Measurements from ENCODE around the gene RNF146.
A peak's percentile ranks its signal among the peaks of the same experiment; 100 is the strongest.

Gene RNF146

DNA sequence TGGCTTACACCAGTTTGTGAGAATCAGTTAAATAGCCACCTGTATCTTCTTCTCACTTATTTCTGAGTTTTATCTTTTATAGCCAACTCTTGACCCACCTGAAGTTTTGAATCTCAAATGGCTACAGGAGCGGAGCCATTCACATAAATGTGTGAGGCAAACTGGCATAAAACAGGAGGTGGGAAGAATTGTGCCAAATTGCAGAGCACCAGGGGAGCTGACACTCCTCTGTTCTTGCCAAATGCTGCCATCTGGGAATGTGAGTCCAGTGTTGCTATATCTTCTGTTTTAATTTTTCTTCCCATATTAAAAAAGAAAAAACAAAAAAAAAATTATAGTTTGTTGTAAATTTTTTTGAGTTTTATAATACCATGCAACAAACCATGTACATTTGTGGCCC, 17.0 kb upstream of the RNF146 start:
- no peak overlapping the region for H3K23ac ChIP-seq (ENCODE audit: low read length)
- no peak overlapping the region for H3K4ac ChIP-seq (ENCODE audit: low read depth, low read length)
- H2AK5ac ChIP-seq (ENCODE audit: low read length), result no peak overlapping the region
- no peak overlapping the region for H2BK120ac ChIP-seq (ENCODE audit: insufficient read depth, low read length, poor library complexity)
- no peak overlapping the region for H4K12ac ChIP-seq (ENCODE audit: low read depth, low read length)
- no peak overlapping the region for H3K4me3 ChIP-seq (ENCODE audit: low read depth, low read length)
- no peak overlapping the region for H2AFZ ChIP-seq (ENCODE audit: insufficient read depth, low read length, poor library complexity)
- no peak overlapping the region for H4K8ac ChIP-seq (ENCODE audit: low read depth, low read length)
- no peak overlapping the region for H3K14ac ChIP-seq (ENCODE audit: low read length)
- H3K79me2 ChIP-seq (ENCODE audit: control insufficient read depth, insufficient read depth, low read length, poor library complexity), result no peaks in the 10 kb centered on the region
- no peak for DNase-seq
- no peak overlapping the region for H4K91ac ChIP-seq (ENCODE audit: low read depth, low read length)
- H2BK12ac ChIP-seq (ENCODE audit: low read length), result no peak overlapping the region
- no peaks in the 10 kb centered on the region for H3K27me3 ChIP-seq (ENCODE audit: insufficient read depth, low read length)
- no peak overlapping the region for H3K9ac ChIP-seq (ENCODE audit: low read length)
- no peaks in the 10 kb centered on the region for H3K4me1 ChIP-seq (ENCODE audit: control insufficient read depth in 1 of 2, insufficient read depth in 2 of 2, low read length in 2 of 2)
- H3K18ac ChIP-seq (ENCODE audit: low read length), result no peak overlapping the region
- H3K4me2 ChIP-seq (ENCODE audit: low read length), result no peak overlapping the region
- no peaks in the 10 kb centered on the region for H3K9me3 ChIP-seq (ENCODE audit: insufficient read depth, low read depth, low read length)
- no peak overlapping the region for H2BK5ac ChIP-seq (ENCODE audit: low read depth, low read length, poor library complexity)
- H3K79me1 ChIP-seq (ENCODE audit: low read length), result no peaks in the 10 kb centered on the region
- no CpG with 5 or more reads among the region's 1 CpG for WGBS (ENCODE audit: extremely low coverage, insufficient coverage, insufficient read length)
- H3K27ac ChIP-seq (ENCODE audit: low read depth, low read length), result no peak overlapping the region
- no peaks in the 10 kb centered on the region for H3K36me3 ChIP-seq (ENCODE audit: control insufficient read depth in 1 of 2, insufficient read depth in 2 of 2, low read length in 2 of 2)

DNA sequence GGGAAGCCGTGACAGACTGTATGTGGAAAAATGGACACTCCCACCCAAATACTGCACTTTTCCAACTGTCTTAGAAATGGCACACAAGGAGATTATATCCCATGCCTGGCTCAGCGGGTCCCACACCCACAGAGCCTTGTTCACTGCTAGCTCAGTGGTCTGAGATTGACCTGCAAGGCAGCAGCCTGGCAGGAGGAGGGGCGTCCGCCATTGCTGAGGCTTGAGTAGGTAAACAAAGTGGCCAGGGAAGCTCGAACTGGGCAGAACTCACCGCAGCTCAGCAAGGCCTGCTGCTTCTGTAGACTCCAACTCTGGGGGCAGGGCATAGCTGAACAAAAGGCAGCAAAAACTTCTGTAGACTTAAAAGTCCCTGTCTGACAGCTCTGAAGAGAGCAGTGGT, 11.4 kb upstream of the RNF146 start:
- DNase-seq, result no peak
- no peaks in the 10 kb centered on the region for H3K79me1 ChIP-seq (ENCODE audit: low read length)
- H3K23ac ChIP-seq (ENCODE audit: low read length), result no peak overlapping the region
- no peak overlapping the region for H3K4me3 ChIP-seq (ENCODE audit: low read depth, low read length)
- H3K27me3 ChIP-seq (ENCODE audit: insufficient read depth, low read length), result no peaks in the 10 kb centered on the region
- H4K91ac ChIP-seq (ENCODE audit: low read depth, low read length), result no peak overlapping the region
- no CpG with 5 or more reads among the region's 6 CpGs for WGBS (ENCODE audit: extremely low coverage, insufficient coverage, insufficient read length)
- H3K18ac ChIP-seq (ENCODE audit: low read length), result no peak overlapping the region
- no peaks in the 10 kb centered on the region for H3K36me3 ChIP-seq (ENCODE audit: control insufficient read depth in 1 of 2, insufficient read depth in 2 of 2, low read length in 2 of 2)
- H2BK12ac ChIP-seq (ENCODE audit: low read length), result no peak overlapping the region
- no peak overlapping the region for H3K14ac ChIP-seq (ENCODE audit: low read length)
- H3K4me1 ChIP-seq (ENCODE audit: control insufficient read depth in 1 of 2, insufficient read depth in 2 of 2, low read length in 2 of 2), result no peaks in the 10 kb centered on the region
- no peak overlapping the region for H3K4ac ChIP-seq (ENCODE audit: low read depth, low read length)
- no peak overlapping the region for H3K27ac ChIP-seq (ENCODE audit: low read depth, low read length)
- no peak overlapping the region for H2AK5ac ChIP-seq (ENCODE audit: low read length)
- H3K9ac ChIP-seq (ENCODE audit: low read length), result no peak overlapping the region
- H2AFZ ChIP-seq (ENCODE audit: insufficient read depth, low read length, poor library complexity), result no peak overlapping the region
- no peak overlapping the region for H4K12ac ChIP-seq (ENCODE audit: low read depth, low read length)
- no peak overlapping the region for H3K4me2 ChIP-seq (ENCODE audit: low read length)
- no peaks in the 10 kb centered on the region for H3K79me2 ChIP-seq (ENCODE audit: control insufficient read depth, insufficient read depth, low read length, poor library complexity)
- no peaks in the 10 kb centered on the region for H3K9me3 ChIP-seq (ENCODE audit: insufficient read depth, low read depth, low read length)
- H4K8ac ChIP-seq (ENCODE audit: low read depth, low read length), result no peak overlapping the region
- H2BK120ac ChIP-seq (ENCODE audit: insufficient read depth, low read length, poor library complexity), result no peak overlapping the region
- H2BK5ac ChIP-seq (ENCODE audit: low read depth, low read length, poor library complexity), result no peak overlapping the region

DNA sequence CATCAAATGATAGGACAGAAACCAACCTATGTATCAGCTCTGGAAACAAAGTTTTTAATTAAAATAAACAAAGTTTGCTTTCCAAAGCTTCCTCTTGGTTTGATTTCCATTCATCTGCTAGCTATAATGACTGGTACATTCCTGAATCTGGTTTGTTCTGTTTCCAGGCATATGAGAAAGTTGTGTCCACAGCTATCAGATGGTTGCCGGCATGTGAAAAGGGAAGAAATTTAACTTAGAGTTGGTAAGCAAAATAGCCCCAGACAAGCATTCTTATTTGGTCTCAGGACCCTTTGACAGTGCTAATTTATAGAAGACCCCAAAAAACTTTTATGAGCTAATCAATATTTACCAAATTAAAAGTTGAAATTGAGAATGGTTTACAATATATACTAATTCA, 3.8 kb upstream of the RNF146 start:
- Histone ChIP-seq H4K91ac (ENCODE audit: low read depth, low read length) (no peak overlapping the region), H3K27ac (ENCODE audit: low read depth, low read length) (no peak overlapping the region), H2BK12ac (ENCODE audit: low read length) (no peak overlapping the region), H3K23ac (ENCODE audit: low read length) (no peak overlapping the region), H3K9me3 (ENCODE audit: insufficient read depth, low read depth, low read length) (no peaks in the 10 kb centered on the region), H3K79me1 (ENCODE audit: low read length) (peaks cover 12% of the 10 kb centered on the region), H3K36me3 (ENCODE audit: control insufficient read depth in 1 of 2, insufficient read depth in 2 of 2, low read length in 2 of 2) (no peaks in the 10 kb centered on the region), H3K9ac (ENCODE audit: low read length) (no peak overlapping the region), H3K14ac (ENCODE audit: low read length) (no peak overlapping the region), H2BK120ac (ENCODE audit: insufficient read depth, low read length, poor library complexity) (no peak overlapping the region), H3K18ac (ENCODE audit: low read length) (no peak overlapping the region), H2AFZ (ENCODE audit: insufficient read depth, low read length, poor library complexity) (no peak overlapping the region), H3K4me2 (ENCODE audit: low read length) (no peak overlapping the region), H2AK5ac (ENCODE audit: low read length) (no peak overlapping the region), H4K12ac (ENCODE audit: low read depth, low read length) (no peak overlapping the region), H3K79me2 (ENCODE audit: control insufficient read depth, insufficient read depth, low read length, poor library complexity) (peaks cover 12% of the 10 kb centered on the region), H2BK5ac (ENCODE audit: low read depth, low read length, poor library complexity) (no peak overlapping the region), H4K8ac (ENCODE audit: low read depth, low read length) (no peak overlapping the region), H3K27me3 (ENCODE audit: insufficient read depth, low read length) (no peaks in the 10 kb centered on the region), H3K4me1 (ENCODE audit: control insufficient read depth in 1 of 2, insufficient read depth in 2 of 2, low read length in 2 of 2) (no peaks in the 10 kb centered on the region), H3K4me3 (ENCODE audit: low read depth, low read length) (no peak overlapping the region), H3K4ac (ENCODE audit: low read depth, low read length) (no peak overlapping the region)
- DNase-seq, result no peak
- no CpG with 5 or more reads among the region's 1 CpG for WGBS (ENCODE audit: extremely low coverage, insufficient coverage, insufficient read length)

DNA sequence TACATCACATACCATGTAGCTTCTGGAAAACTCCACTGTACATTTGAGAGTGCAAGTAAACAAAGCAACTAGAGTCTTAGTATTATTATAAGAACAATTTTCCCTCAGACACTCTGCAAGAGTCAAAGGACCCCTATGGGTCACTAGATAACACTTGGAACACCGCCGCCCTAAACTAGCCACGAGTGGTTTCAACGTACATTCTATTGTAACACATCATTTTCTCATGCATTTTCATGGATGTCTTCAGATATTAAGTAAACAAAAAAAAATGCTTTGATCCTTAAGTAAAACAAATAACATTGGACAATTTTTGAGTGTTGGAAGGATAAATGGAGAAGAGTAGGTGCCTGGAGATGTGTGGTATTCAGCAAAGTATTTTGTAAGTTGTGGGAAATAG, 3.2 kb upstream of the RNF146 start:
- no peak overlapping the region for H4K12ac ChIP-seq (ENCODE audit: low read depth, low read length)
- H3K79me2 ChIP-seq (ENCODE audit: control insufficient read depth, insufficient read depth, low read length, poor library complexity), result peaks cover 12% of the 10 kb centered on the region
- H2AFZ ChIP-seq (ENCODE audit: insufficient read depth, low read length, poor library complexity), result no peak overlapping the region
- peak; percentile 4 to 7 for DNase-seq
- no peak overlapping the region for H2BK12ac ChIP-seq (ENCODE audit: low read length)
- no peak overlapping the region for H2AK5ac ChIP-seq (ENCODE audit: low read length)
- no peak overlapping the region for H3K9ac ChIP-seq (ENCODE audit: low read length)
- H2BK5ac ChIP-seq (ENCODE audit: low read depth, low read length, poor library complexity), result no peak overlapping the region
- no CpG with 5 or more reads among the region's 4 CpGs for WGBS (ENCODE audit: extremely low coverage, insufficient coverage, insufficient read length)
- no peak overlapping the region for H3K4me2 ChIP-seq (ENCODE audit: low read length)
- H3K4me1 ChIP-seq (ENCODE audit: control insufficient read depth in 1 of 2, insufficient read depth in 2 of 2, low read length in 2 of 2), result no peaks in the 10 kb centered on the region
- H3K27ac ChIP-seq (ENCODE audit: low read depth, low read length), result no peak overlapping the region
- H3K36me3 ChIP-seq (ENCODE audit: control insufficient read depth in 1 of 2, insufficient read depth in 2 of 2, low read length in 2 of 2), result no peaks in the 10 kb centered on the region
- no peak overlapping the region for H4K91ac ChIP-seq (ENCODE audit: low read depth, low read length)
- peaks cover 12% of the 10 kb centered on the region for H3K79me1 ChIP-seq (ENCODE audit: low read length)
- no peaks in the 10 kb centered on the region for H3K9me3 ChIP-seq (ENCODE audit: insufficient read depth, low read depth, low read length)
- H2BK120ac ChIP-seq (ENCODE audit: insufficient read depth, low read length, poor library complexity), result no peak overlapping the region
- no peak overlapping the region for H3K23ac ChIP-seq (ENCODE audit: low read length)
- H3K14ac ChIP-seq (ENCODE audit: low read length), result no peak overlapping the region
- H4K8ac ChIP-seq (ENCODE audit: low read depth, low read length), result no peak overlapping the region
- H3K27me3 ChIP-seq (ENCODE audit: insufficient read depth, low read length), result no peaks in the 10 kb centered on the region
- no peak overlapping the region for H3K4me3 ChIP-seq (ENCODE audit: low read depth, low read length)
- no peak overlapping the region for H3K18ac ChIP-seq (ENCODE audit: low read length)
- no peak overlapping the region for H3K4ac ChIP-seq (ENCODE audit: low read depth, low read length)
